NCI-H82 (cell line): ENCODE results near the gene PSME1.

Experiments
- DNase-seq: peaks from one replicate; lab custom pipeline; 2025; lab: John Stamatoyannopoulos, UW

Gene PSME1

GRCh38 chr14:24172261-24172860 is 36.4 kb downstream of the PSME1 start:
- DNase-seq, result peak; percentile 57

GRCh38 chr14:24172871-24173281 is 36.9 kb downstream of the PSME1 start:
- DNase-seq, result peak; percentile 33

GRCh38 chr14:24176599-24176998 is 40.6 kb downstream of the PSME1 start:
- no peak for DNase-seq

GRCh38 chr14:24177041-24177825 is 41.2 kb downstream of the PSME1 start:
- DNase-seq, result no peak

GRCh38 chr14:24177891-24178290 is 41.9 kb downstream of the PSME1 start:
- DNase-seq, result no peak

- no peak for DNase-seq
These were observed 42.6 kb downstream of the PSME1 start for GRCh38 chr14:24178399-24179178.

GRCh38 chr14:24179294-24179960 is 43.4 kb downstream of the PSME1 start:
- peak; percentile 18 for DNase-seq

GRCh38 chr14:24179961-24180796 is 44.2 kb downstream of the PSME1 start:
- no peak for DNase-seq

- DNase-seq, result no peak
These were observed 45.5 kb downstream of the PSME1 start for GRCh38 chr14:24181371-24182077.

- DNase-seq, result no peak
These were observed 46.3 kb downstream of the PSME1 start for GRCh38 chr14:24182110-24182882.

- DNase-seq, result no peak
These were observed 47.1 kb downstream of the PSME1 start for GRCh38 chr14:24183014-24183481.

GRCh38 chr14:24184104-24184970 is 48.3 kb downstream of the PSME1 start:
- no peak for DNase-seq

- DNase-seq, result no peak
These were observed 49.0 kb downstream of the PSME1 start for GRCh38 chr14:24185026-24185425.

- no peak for DNase-seq
These were observed 49.7 kb downstream of the PSME1 start for GRCh38 chr14:24185741-24186140.

GRCh38 chr14:24186831-24187538 is 51.0 kb downstream of the PSME1 start:
- no peak for DNase-seq

- DNase-seq, result no peak
These were observed 51.5 kb downstream of the PSME1 start for GRCh38 chr14:24187539-24187915.
